ENCODE results near the gene SHFL.

SHFL gene

GRCh38 chr19:10135551-10136334 is 49.6 kb downstream of the SHFL start:
- no peak for DNase-seq

DNA sequence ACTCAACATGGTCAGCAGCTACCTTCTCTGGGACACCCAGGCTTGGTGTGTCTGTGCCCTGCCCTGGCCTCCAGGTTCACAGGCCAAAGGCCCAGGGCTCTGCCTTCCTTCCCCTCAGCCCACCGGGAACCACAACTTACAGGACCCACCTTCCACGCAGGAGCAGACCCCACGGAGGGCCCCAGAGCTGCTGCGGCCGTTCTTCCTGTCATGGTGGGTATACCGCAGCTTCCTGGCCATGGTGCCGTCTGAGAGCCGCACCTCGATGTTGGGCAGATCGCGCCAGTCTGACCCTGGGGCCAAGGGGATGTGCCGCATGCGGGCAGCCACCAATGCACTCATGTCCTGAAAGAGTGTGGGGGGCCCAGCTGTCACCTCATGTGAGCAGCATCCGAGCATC is 50.8 kb downstream of the SHFL start:
- no peak for DNase-seq

GRCh38 chr19:10137751-10138682 is 51.9 kb downstream of the SHFL start:
- no peak for DNase-seq

DNA sequence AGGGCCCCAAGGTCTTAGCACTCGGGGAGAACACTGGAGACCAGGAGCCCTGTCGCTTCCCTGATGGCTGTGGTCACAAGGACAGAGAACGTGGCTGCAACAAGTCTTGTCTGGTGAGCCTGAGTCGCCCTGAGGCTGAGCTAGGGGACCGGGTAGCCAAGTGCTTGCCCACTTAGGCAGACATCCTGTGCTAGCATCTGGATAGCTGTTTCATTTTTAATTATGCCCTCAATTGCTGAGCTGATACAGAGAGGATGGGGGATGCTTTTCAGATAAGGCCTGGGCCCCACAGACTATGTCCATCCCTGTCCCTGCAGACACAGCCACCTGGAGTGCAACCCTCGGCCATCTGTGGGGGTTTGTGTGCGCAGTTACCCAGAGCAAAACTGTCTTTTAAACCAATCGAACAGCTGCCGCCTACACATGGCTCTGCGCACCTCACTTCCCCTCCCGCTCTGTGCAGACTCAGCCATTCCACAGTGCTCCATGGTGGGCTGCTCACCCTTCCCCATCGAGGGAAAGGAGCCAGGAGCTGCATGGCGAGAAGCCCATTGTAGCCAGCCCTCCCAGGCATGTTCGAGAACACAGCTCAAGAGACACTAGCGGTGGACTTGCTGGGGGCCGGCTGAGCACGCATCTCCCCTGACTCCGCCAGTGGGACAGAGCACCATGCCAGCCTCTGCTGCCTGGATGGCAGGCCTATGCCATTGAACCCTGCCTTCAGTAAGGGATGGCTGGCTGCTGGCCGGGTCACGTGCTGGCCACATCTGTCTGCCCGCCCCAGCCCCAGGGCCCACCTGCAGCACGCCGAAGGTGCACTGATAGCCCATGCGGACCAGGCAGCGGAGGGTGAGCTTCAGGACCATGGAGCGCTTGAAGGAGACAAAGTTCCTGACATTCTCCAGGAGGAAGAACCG is 53.0 kb downstream of the SHFL start:
- DNase-seq: no peak

GRCh38 chr19:10139952-10140351 is 53.8 kb downstream of the SHFL start:
- no peak for DNase-seq

GRCh38 chr19:10141479-10141878 is 55.4 kb downstream of the SHFL start:
- DNase-seq: no peak

GRCh38 chr19:10141973-10142372 is 55.9 kb downstream of the SHFL start:
- no peak for DNase-seq
